RWPE2 (cell line): ENCODE data around the gene AGBL5.
"Not testable (repeated sequence)": the region's sequence is repeated elsewhere in the genome, so short reads cannot be mapped to it uniquely, and the experiment has no call there.

Experiments used
- ATAC-seq: fragments of 200-7000 bp; cut with Tn5 transposase; 3 replicates; pipeline ENCODE4 v1.9.1; 2021; ENCODE audit warnings: low read depth
- DNase-seq: peaks from one replicate; pipeline ENCODE4 v3.0.0-alpha.2; 2020; ENCODE audit warnings: low spot score
- H3K27ac ChIP-seq: fragments of 450-650 bp; 2 replicates; pipeline ENCODE4 v1.5.1; 2017; ENCODE audit warnings: mild to moderate bottlenecking; ENCODE audit not compliant: poor library complexity, severe bottlenecking
- H3K27me3 ChIP-seq: fragments of 250-450 bp; sonication (Bioruptor Pico); 2 replicates; pipeline ENCODE4 v1.5.1; 2021; ENCODE audit warnings: mild to moderate bottlenecking, moderate library complexity; ENCODE audit not compliant: insufficient read depth, poor library complexity, severe bottlenecking
- H3K36me3 ChIP-seq: fragments of 250-450 bp; sonication (Bioruptor Pico); 2 replicates; pipeline ENCODE4 v1.5.1; 2020; ENCODE audit warnings: low read depth, mild to moderate bottlenecking, moderate library complexity
- H3K4me1 ChIP-seq: fragments of 250-450 bp; sonication (Bioruptor Pico); 2 replicates; pipeline ENCODE4 v1.5.1; 2021; ENCODE audit warnings: mild to moderate bottlenecking, moderate library complexity; ENCODE audit not compliant: insufficient read depth, poor library complexity, severe bottlenecking
- H3K4me3 ChIP-seq: fragments of 250-450 bp; sonication (Bioruptor Pico); 2 replicates; pipeline ENCODE4 v1.5.1; 2021; ENCODE audit warnings: mild to moderate bottlenecking, moderate library complexity; ENCODE audit not compliant: severe bottlenecking
- H3K9me3 ChIP-seq: fragments of 250-450 bp; sonication (Bioruptor Pico); 2 replicates; pipeline ENCODE4 v1.5.1; 2021; ENCODE audit warnings: mild to moderate bottlenecking, moderate library complexity; ENCODE audit not compliant: severe bottlenecking
- CTCF ChIP-seq: fragments of 450-650 bp; IDR thresholded peaks from one replicate; pipeline ENCODE4 v1.5.1; 2017; ENCODE audit warnings: mild to moderate bottlenecking, moderate library complexity; ENCODE audit not compliant: poor library complexity, severe bottlenecking

AGBL5 gene

GRCh38 chr2:27105981-27106380 lies 54.5 kb downstream of the AGBL5 start:
- no peaks in the 10 kb centered on the region for H3K9me3 ChIP-seq
- H3K4me3 ChIP-seq: no peak overlapping the region
- H3K4me1 ChIP-seq: no peaks in the 10 kb centered on the region
- no peak for TF ChIP-seq CTCF
- H3K36me3 ChIP-seq: no peaks in the 10 kb centered on the region
- no peaks in the 10 kb centered on the region for H3K27me3 ChIP-seq
- DNase-seq: no peak
- ATAC-seq: no peak
- H3K27ac ChIP-seq: no peak overlapping the region

- no peaks in the 10 kb centered on the region for H3K9me3 ChIP-seq
- TF ChIP-seq CTCF: no peak
- ATAC-seq (no peak), DNase-seq (no peak)
- H3K4me1 ChIP-seq: no peaks in the 10 kb centered on the region
- no peaks in the 10 kb centered on the region for H3K27me3 ChIP-seq
- no peak overlapping the region for H3K27ac ChIP-seq
- H3K36me3 ChIP-seq: no peaks in the 10 kb centered on the region
- H3K4me3 ChIP-seq: no peak overlapping the region
These were observed 56.8 kb downstream of the AGBL5 start for GRCh38 chr2:27108221-27108620.

GRCh38 chr2:27109083-27109482 lies 57.6 kb downstream of the AGBL5 start:
- H3K27ac ChIP-seq: no peak overlapping the region
- DNase-seq (no peak), ATAC-seq (no peak)
- H3K4me3 ChIP-seq: no peak overlapping the region
- no peaks in the 10 kb centered on the region for H3K27me3 ChIP-seq
- no peaks in the 10 kb centered on the region for H3K4me1 ChIP-seq
- no peak for TF ChIP-seq CTCF
- no peaks in the 10 kb centered on the region for H3K9me3 ChIP-seq
- no peaks in the 10 kb centered on the region for H3K36me3 ChIP-seq

- not testable (repeated sequence) for H3K4me3 ChIP-seq, H3K4me1 ChIP-seq, H3K36me3 ChIP-seq, H3K27ac ChIP-seq, DNase-seq, ATAC-seq, H3K9me3 ChIP-seq, H3K27me3 ChIP-seq
These were observed 59.3 kb downstream of the AGBL5 start for GRCh38 chr2:27110603-27111352.

DNA sequence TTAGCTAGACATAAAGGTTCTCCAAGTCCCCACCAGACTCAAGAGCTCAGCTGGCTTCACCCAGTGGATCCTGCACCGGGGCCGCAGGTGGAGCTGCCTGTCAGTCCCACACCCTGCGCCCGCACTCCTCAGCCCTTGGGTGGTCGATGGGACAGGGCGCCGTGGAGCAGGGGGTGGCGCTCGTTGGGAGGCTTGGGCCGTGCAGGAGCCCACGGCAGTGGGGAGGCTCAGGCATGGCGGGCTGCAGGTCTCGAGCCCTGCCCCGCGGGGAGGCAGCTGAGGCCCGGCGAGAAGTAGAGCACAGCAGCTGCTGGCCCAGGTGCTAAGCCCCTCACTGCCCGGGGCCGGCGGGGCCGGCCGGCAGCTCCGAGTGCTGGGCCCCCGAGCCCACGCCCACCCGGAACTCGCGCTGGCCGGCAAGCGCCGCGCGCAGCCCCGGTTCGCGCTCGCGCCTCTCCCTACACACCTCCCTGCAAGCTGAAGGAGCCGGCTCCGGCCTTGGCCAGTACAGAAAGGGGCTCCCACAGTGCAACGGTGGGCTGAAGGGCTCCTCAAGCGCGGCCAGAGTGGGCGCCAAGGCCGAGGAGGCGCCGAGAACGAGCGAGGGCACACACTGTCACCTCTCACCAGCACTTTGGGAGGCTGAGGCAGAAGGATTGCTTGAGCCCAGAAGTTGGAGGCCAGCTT lies 60.1 kb downstream of the AGBL5 start:
- not testable (repeated sequence) for H3K4me3 ChIP-seq, DNase-seq, ATAC-seq, H3K36me3 ChIP-seq, H3K27ac ChIP-seq, H3K9me3 ChIP-seq, H3K27me3 ChIP-seq, H3K4me1 ChIP-seq

GRCh38 chr2:27115519-27115918 lies 64.1 kb downstream of the AGBL5 start:
- H3K4me3 ChIP-seq: no peak overlapping the region
- TF ChIP-seq CTCF: no peak
- H3K27me3 ChIP-seq: no peaks in the 10 kb centered on the region
- H3K9me3 ChIP-seq: no peaks in the 10 kb centered on the region
- ATAC-seq (0 out of 3 replicates have a peak, but pooled peaks have one; percentile 43), DNase-seq (no peak)
- H3K27ac ChIP-seq: no peak overlapping the region
- H3K4me1 ChIP-seq: no peaks in the 10 kb centered on the region
- H3K36me3 ChIP-seq: no peaks in the 10 kb centered on the region
